ENCODE measurements around the gene CCDC88C.
A peak's percentile ranks its signal among the peaks of the same experiment; 100 is the strongest.

The CCDC88C gene

GRCh38 chr14:91363776-91364523 is 53.7 kb downstream of the CCDC88C start:
- no peak for DNase-seq (ENCODE audit: low spot score)

GRCh38 chr14:91361233-91361811 is 56.3 kb downstream of the CCDC88C start:
- peak; percentile 74 for DNase-seq (ENCODE audit: low spot score)

- no peak for DNase-seq (ENCODE audit: low spot score)
Measured at GRCh38 chr14:91360490-91361232, 57.0 kb downstream of the CCDC88C start.

- no peak for DNase-seq (ENCODE audit: low spot score)
Measured at GRCh38 chr14:91358654-91359220, 58.9 kb downstream of the CCDC88C start.

- DNase-seq (ENCODE audit: low spot score), result no peak
Measured at GRCh38 chr14:91358025-91358319, 59.6 kb downstream of the CCDC88C start.

- DNase-seq (ENCODE audit: low spot score), result no peak
Measured at GRCh38 chr14:91357272-91358024, 60.2 kb downstream of the CCDC88C start.

GRCh38 chr14:91356181-91356763 is 61.3 kb downstream of the CCDC88C start:
- no peak for DNase-seq (ENCODE audit: low spot score)

- no peak for DNase-seq (ENCODE audit: low spot score)
Measured at GRCh38 chr14:91354979-91355685, 62.5 kb downstream of the CCDC88C start.

GRCh38 chr14:91354221-91354916 is 63.3 kb downstream of the CCDC88C start:
- no peak for DNase-seq (ENCODE audit: low spot score)

GRCh38 chr14:91352728-91353692 is 64.6 kb downstream of the CCDC88C start:
- DNase-seq (ENCODE audit: low spot score), result no peak

GRCh38 chr14:91352053-91352452 is 65.6 kb downstream of the CCDC88C start:
- no peak for DNase-seq (ENCODE audit: low spot score)

- DNase-seq (ENCODE audit: low spot score), result no peak
Measured at GRCh38 chr14:91351512-91351862, 66.1 kb downstream of the CCDC88C start.

GRCh38 chr14:91350813-91351511 is 66.7 kb downstream of the CCDC88C start:
- no peak for DNase-seq (ENCODE audit: low spot score)

GRCh38 chr14:91350483-91350812 is 67.2 kb downstream of the CCDC88C start:
- DNase-seq (ENCODE audit: low spot score), result no peak

GRCh38 chr14:91349481-91350074 is 68.0 kb downstream of the CCDC88C start:
- DNase-seq (ENCODE audit: low spot score), result no peak

- no peak for DNase-seq (ENCODE audit: low spot score)
Measured at GRCh38 chr14:91348845-91349465, 68.7 kb downstream of the CCDC88C start.

- no peak for DNase-seq (ENCODE audit: low spot score)
Measured at GRCh38 chr14:91346838-91347173, 70.8 kb downstream of the CCDC88C start.

GRCh38 chr14:91344096-91344495 is 73.5 kb downstream of the CCDC88C start:
- no peak for DNase-seq (ENCODE audit: low spot score)

Measured in putamen (tissue), 1 donor.